Measurements from ENCODE around the gene PDE1A. TPM values are rescaled to one million over a fixed set of nuclear protein-coding genes. Genes with fewer than 3 reads are reported as not detected.

The PDE1A gene
- total RNA-seq, 1 donor from 2014 or later, result 27.8 TPM

GRCh38 chr2:182265718-182266117 lies 161.1 kb downstream of the PDE1A start:
- no peak for DNase-seq (ENCODE audit: low read depth, low spot score)
- no peaks in the 10 kb centered on the region for H3K4me1 Mint-ChIP-seq
- H3K27me3 Mint-ChIP-seq (ENCODE audit: low read depth), result no peaks in the 10 kb centered on the region
- H3K4me3 Mint-ChIP-seq, result no peak overlapping the region
- H3K27ac Mint-ChIP-seq (ENCODE audit: unreplicated experiment), result no peak overlapping the region
- H3K9me3 Mint-ChIP-seq, result no peaks in the 10 kb centered on the region
- TF ChIP-seq CTCF (conservative IDR thresholded peaks at IDR 0.05), result no peak
- no peaks in the 10 kb centered on the region for H3K36me3 Mint-ChIP-seq (ENCODE audit: low read depth)

GRCh38 chr2:182261860-182262387 lies 164.9 kb downstream of the PDE1A start:
- no peak for DNase-seq (ENCODE audit: low read depth, low spot score)
- no peaks in the 10 kb centered on the region for H3K27me3 Mint-ChIP-seq (ENCODE audit: low read depth)
- H3K36me3 Mint-ChIP-seq (ENCODE audit: low read depth), result peaks cover 2% of the 10 kb centered on the region
- H3K9me3 Mint-ChIP-seq, result peaks cover under 1% of the 10 kb centered on the region
- no peak for TF ChIP-seq CTCF (conservative IDR thresholded peaks at IDR 0.05)
- no peaks in the 10 kb centered on the region for H3K4me1 Mint-ChIP-seq
- H3K4me3 Mint-ChIP-seq, result no peak overlapping the region
- no peak overlapping the region for H3K27ac Mint-ChIP-seq (ENCODE audit: unreplicated experiment)

GRCh38 chr2:182259629-182260150 lies 167.1 kb downstream of the PDE1A start:
- Mint-ChIP-seq H3K36me3 (ENCODE audit: low read depth) (peaks cover 6% of the 10 kb centered on the region), H3K27ac (ENCODE audit: unreplicated experiment) (no peak overlapping the region), H3K4me1 (no peaks in the 10 kb centered on the region), H3K9me3 (peaks cover 4% of the 10 kb centered on the region), H3K4me3 (no peak overlapping the region), H3K27me3 (ENCODE audit: low read depth) (no peaks in the 10 kb centered on the region)
- DNase-seq (ENCODE audit: low read depth, low spot score), result no peak
- no peak for TF ChIP-seq CTCF (conservative IDR thresholded peaks at IDR 0.05)

- Mint-ChIP-seq H3K4me1 (peaks cover 5% of the 10 kb centered on the region), H3K36me3 (ENCODE audit: low read depth) (peaks cover 11% of the 10 kb centered on the region), H3K27me3 (ENCODE audit: low read depth) (no peaks in the 10 kb centered on the region), H3K4me3 (no peak overlapping the region), H3K9me3 (peaks cover 11% of the 10 kb centered on the region), H3K27ac (ENCODE audit: unreplicated experiment) (no peak overlapping the region)
- no peak for TF ChIP-seq CTCF (conservative IDR thresholded peaks at IDR 0.05)
- no peak for DNase-seq (ENCODE audit: low read depth, low spot score)
Measured at GRCh38 chr2:182252534-182252933, 174.3 kb downstream of the PDE1A start.

- no peak overlapping the region for H3K4me3 Mint-ChIP-seq
- no peak for TF ChIP-seq CTCF (conservative IDR thresholded peaks at IDR 0.05)
- H3K4me1 Mint-ChIP-seq, result peaks cover 34% of the 10 kb centered on the region
- no peaks in the 10 kb centered on the region for H3K27me3 Mint-ChIP-seq (ENCODE audit: low read depth)
- H3K36me3 Mint-ChIP-seq (ENCODE audit: low read depth), result peaks cover 4% of the 10 kb centered on the region
- peaks cover 7% of the 10 kb centered on the region for H3K9me3 Mint-ChIP-seq
- H3K27ac Mint-ChIP-seq (ENCODE audit: unreplicated experiment), result no peak overlapping the region
- no peak for DNase-seq (ENCODE audit: low read depth, low spot score)
Measured at GRCh38 chr2:182248898-182249297, 177.9 kb downstream of the PDE1A start.

Measured in neural crest cell (in vitro differentiated cells).